Brain microvascular endothelial cell (primary cell): Measurements from ENCODE around the gene VMAC.
"Not testable (repeated sequence)": the region's sequence is repeated elsewhere in the genome, so short reads cannot be mapped to it uniquely, and the experiment has no call there.

Experiments
- DNase-seq: peaks from one replicate; pipeline ENCODE4 v3.0.0-alpha.2; 2020
- H3K27ac ChIP-seq: fragments of 250-450 bp; sonication (Bioruptor Pico); 2 replicates; pipeline ENCODE4 v1.5.1; 2020; ENCODE audit warnings: mild to moderate bottlenecking, moderate library complexity
- H3K27me3 ChIP-seq: fragments of 250-450 bp; sonication (Bioruptor Pico); replicated peaks from 2 replicates; pipeline ENCODE4 v1.5.1; 2020; ENCODE audit warnings: mild to moderate bottlenecking
- H3K36me3 ChIP-seq: fragments of 250-450 bp; sonication (Bioruptor Pico); replicated peaks from 2 replicates; pipeline ENCODE4 v1.5.1; 2020; ENCODE audit warnings: mild to moderate bottlenecking
- H3K4me3 ChIP-seq: 2 replicates; pipeline ENCODE4 v1.5.1; 2011; ENCODE audit warnings: low read depth, mild to moderate bottlenecking, control low read depth, low read length, moderate library complexity
- in situ Hi-C: cut with HindIII; loops from 2 replicates; pipeline ENCODE4 v1.10.0; 2017; ENCODE audit warnings: low sequenced_read_pairs, low pct_ligation_motif_present
- TF ChIP-seq, protein P1 (sequence below): IDR thresholded peaks from 2 replicates; pipeline ENCODE4 v1.5.1; 2011; ENCODE audit warnings: low read depth, mild to moderate bottlenecking, moderate library complexity, low read length, control low read depth, inconsistent platforms; ENCODE audit errors: missing control alignments

VMAC gene, protein sequence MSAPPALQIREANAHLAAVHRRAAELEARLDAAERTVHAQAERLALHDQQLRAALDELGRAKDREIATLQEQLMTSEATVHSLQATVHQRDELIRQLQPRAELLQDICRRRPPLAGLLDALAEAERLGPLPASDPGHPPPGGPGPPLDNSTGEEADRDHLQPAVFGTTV

DNA sequence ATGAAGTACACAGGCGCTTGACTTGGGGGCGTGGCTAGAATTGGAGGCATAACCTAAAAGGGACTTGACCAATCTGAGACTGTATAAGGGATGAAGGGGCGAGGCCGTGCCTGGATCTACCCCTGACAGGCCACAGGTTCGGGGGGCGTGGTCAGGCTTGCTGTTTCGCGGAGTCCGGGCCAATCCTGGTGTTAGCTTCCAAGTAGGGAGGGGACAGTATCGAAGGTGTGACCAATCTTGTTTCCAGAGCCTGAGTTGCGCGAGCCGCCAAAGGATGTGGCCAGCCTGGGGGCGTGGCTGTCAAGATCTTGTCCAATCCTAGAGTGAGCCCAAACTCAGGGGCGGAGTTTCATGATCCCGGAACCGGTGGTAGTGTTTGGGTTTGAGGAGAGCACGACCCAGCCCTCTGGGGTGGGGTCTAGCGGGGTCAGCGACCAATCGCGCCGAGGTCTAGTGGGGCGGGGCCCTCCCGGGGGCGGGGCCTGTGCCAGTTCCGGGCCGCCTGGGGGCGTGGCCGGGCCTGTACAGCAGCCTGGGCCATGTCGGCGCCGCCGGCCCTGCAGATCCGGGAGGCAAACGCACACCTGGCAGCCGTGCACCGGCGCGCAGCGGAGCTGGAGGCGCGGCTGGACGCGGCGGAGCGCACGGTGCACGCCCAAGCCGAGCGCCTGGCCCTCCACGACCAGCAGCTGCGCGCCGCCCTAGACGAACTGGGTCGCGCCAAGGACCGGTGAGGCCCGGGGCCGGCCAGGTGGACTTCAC is at the start of gene VMAC:
Gene VMAC (plus strand): TSS at position 521 of the 762 bp plus-strand sequence. CDS start 19 bp downstream, at position 540.
- Histone ChIP-seq H3K4me3 (peak within 1 kb of the TSS; percentile 99), H3K27me3 (no peaks in the 10 kb centered on the region), H3K36me3 (peaks cover 7% of the 10 kb centered on the region), H3K27ac (peak within 1 kb of the TSS; percentile 95)
- in situ Hi-C loops: no loop called here
- DNase-seq: peak; percentile 100
- TF ChIP-seq, protein P1, sequence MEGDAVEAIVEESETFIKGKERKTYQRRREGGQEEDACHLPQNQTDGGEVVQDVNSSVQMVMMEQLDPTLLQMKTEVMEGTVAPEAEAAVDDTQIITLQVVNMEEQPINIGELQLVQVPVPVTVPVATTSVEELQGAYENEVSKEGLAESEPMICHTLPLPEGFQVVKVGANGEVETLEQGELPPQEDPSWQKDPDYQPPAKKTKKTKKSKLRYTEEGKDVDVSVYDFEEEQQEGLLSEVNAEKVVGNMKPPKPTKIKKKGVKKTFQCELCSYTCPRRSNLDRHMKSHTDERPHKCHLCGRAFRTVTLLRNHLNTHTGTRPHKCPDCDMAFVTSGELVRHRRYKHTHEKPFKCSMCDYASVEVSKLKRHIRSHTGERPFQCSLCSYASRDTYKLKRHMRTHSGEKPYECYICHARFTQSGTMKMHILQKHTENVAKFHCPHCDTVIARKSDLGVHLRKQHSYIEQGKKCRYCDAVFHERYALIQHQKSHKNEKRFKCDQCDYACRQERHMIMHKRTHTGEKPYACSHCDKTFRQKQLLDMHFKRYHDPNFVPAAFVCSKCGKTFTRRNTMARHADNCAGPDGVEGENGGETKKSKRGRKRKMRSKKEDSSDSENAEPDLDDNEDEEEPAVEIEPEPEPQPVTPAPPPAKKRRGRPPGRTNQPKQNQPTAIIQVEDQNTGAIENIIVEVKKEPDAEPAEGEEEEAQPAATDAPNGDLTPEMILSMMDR: no peak

DNA sequence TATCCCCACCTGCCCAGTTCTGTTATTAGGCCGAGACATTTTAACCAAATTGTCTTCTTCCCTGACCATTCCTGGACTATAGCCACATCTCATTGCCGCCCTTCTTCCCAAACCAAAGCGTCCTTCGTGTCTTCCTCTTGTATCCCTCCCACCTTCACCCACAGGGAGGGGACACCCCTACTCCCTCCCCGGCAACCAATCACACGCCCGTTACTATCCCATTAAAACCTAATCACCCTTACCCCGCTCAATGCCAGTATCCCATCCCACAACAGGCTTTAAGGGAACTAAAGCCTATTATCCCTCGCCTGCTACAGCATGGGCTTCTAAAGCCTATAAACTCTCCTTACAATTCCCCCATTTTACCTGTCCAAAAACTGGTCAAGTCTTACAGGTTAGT is 49.5 kb upstream of the VMAC start:
- DNase-seq, H3K36me3 ChIP-seq, H3K27ac ChIP-seq, H3K27me3 ChIP-seq, in situ Hi-C loops, H3K4me3 ChIP-seq: not testable (repeated sequence)

DNA sequence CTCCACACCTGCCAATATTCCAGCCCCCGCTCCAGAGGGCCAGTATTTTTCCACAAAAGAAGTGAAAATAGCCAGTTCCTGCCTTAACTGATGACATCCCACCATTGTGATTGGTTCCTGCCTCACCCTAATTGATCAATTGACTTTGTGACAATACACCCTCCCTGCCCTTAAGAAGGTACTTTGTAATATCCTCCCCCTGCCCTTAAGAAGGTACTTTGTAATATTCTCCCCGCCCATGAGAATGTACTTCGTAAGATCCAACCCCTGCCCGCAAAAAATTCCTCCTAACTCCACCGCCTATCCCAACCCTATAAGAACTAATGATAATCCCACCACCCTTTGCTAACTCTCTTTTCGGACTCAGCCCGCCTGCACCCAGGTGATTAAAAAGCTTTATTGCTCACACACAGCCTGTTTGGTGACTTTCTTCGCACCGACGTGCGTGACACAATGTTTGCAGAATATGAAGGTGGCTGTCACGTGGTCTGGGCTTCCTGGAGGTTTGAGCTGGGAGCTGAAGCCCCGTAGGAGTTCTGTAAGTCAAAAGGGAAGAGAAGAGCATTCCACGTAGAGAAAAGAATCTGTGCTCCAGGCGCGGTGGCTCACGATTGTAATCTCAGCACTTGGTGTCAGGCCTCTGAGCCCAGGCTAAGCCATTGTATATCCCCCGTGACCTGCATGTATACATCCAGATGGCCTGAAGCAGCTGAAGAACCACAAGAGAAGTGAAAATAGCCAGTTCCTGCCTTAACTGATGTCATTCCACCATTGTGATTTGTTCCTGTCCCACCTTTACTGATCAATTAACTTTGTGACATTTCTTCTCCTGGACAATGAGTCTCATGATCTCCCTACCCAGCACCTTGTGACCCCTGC is 47.2 kb upstream of the VMAC start:
- Histone ChIP-seq H3K27me3 (peaks cover 6% of the 10 kb centered on the region), H3K36me3 (no peaks in the 10 kb centered on the region), H3K4me3 (no peak overlapping the region), H3K27ac (no peak overlapping the region)
- no peak for DNase-seq
- in situ Hi-C loops: no loop called here
- TF ChIP-seq, protein P1: no peak

DNA sequence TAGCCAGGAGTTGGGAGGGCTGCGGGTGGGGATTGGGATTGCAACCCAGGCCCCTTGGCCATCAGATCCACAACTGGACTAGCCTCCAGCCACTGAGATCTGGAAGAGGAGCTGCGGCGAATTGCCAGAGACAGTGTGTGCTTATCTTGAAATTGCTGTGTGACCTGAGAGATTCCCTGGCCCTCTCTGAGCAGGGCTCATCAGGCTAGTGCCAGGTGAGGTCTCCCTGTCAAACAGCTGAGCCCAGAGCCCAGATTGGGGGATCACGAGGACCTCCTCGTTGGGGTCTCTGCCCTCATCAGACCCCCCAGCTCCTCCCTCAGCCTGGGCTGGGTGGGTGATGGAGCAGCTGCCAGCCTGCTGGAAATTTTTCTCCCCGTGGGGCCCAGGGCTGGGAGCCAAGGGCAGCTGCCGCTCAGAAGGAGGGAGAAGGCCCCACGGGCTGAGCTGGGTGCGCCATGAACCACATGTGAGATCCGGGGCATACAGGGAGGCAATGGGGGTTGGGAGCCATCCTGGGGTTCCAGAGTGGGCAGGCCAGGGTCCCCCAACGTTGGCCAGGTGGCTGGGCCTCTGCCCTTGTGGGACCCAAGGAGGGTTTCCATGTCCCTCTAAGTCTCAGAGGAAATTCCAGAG is 41.5 kb upstream of the VMAC start:
- TF ChIP-seq, protein P1: no peak
- Histone ChIP-seq H3K36me3 (no peaks in the 10 kb centered on the region), H3K27ac (no peak overlapping the region), H3K27me3 (no peaks in the 10 kb centered on the region), H3K4me3 (no peak overlapping the region)
- in situ Hi-C loops: no loop called here
- no peak for DNase-seq

DNA sequence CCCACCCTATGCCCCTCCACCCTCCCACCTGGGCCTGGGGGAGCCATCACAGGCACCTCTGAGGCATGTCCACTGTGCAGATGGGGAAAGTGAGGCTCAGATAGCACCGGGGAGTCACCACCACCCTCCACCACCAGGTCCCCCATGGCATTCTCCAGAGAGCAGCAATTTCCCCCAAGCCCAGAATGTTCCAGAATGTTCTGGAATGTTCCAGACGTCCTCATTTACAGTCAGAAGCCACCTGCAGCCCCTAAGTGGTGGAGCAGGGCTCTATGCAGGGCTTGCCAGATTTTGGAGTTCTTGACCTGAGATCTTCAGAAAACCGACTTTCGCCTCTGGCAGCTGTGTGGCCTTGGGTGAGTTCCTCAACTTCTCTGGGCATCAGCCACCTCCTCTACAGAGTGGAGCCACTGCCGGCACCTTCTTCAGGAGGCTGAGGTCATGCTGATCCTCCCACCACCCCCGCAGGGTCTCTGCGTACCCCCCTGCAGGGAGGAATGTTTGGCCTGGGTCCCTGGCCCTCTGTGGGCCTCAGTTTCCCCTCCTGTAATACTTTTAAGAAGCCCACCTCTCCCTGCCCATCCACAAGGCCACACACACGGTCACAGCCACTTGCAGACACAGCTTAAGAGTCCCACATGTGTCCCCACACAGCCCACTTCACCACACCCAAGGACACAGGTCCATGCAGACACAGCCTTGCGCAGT is 40.5 kb upstream of the VMAC start:
- H3K36me3 ChIP-seq: no peaks in the 10 kb centered on the region
- DNase-seq: no peak
- in situ Hi-C loops: no loop called here
- H3K27me3 ChIP-seq: no peaks in the 10 kb centered on the region
- no peak overlapping the region for H3K4me3 ChIP-seq
- no peak overlapping the region for H3K27ac ChIP-seq
- TF ChIP-seq, protein P1: no peak
